HCT116 (cell line): ENCODE results near the gene HOGA1.

Source experiments
- EZH2 ChIP-seq: fragments of 200-600 bp; sonication (generic); IDR thresholded peaks from 2 replicates; pipeline ENCODE4 v1.6.1; 2017; ENCODE audit warnings: antibody characterized with exemption, mixed run types
- POLR2A ChIP-seq: IDR thresholded peaks from 2 replicates; pipeline ENCODE4 v1.7.0; 2011; ENCODE audit warnings: borderline replicate concordance; ENCODE audit not compliant: insufficient read depth, insufficient read length; ENCODE audit errors: extremely low read depth
- TF ChIP-seq, protein P1 (sequence below), 3 experiments: fragments of 200-600 bp in 1 of 3; sonication (generic) in 1 of 3; IDR thresholded peaks in 2 of 3; conservative IDR thresholded peaks in 1 of 3; 2 replicates each; pipeline ENCODE4 v1.5.1; 2012 to 2017; ENCODE audit warnings: low read depth in 2 of 3, low read length in 2 of 3, antibody characterized with exemption in 1 of 3, borderline replicate concordance in 1 of 3, control low read depth in 1 of 3, mild to moderate bottlenecking in 1 of 3, mixed read lengths in 1 of 3, mixed run types in 1 of 3, moderate library complexity in 1 of 3; ENCODE audit not compliant: insufficient read depth in 1 of 3

DNA sequence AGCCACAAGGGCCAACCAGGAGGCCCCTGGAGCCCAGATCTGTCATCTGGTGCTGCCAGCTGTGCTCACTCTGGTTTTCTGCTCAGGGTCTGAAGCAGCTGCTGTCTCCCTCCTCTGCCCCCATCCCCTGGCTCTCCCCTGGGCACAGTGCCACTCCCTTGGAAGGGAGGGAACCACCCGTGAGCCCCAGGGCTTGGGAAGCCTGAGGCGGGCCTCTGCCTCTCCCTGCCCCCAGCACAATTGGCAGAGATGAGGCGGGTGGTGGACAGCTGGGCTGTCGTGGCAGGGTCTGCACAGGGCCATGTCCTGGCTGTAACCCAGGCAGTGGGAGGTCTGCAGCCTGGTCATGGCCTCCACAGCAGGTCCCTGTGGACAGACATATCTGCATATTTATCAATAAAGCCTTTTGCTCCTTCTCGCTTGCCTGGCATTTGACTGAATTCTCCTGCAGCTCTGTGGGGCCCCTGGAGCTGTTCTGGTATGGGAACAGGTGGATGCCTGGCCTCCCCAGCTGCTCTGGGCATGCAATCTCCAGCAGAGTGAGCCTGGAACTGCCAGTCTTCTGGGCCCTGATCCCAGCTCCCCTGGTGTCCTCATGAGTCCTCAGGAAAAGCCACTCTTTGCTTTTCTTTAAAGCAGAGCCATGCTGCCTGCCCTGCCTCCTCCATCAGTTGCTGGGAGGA lies 13.3 kb upstream of the HOGA1 start:
- no peak for TF ChIP-seq POLR2A
- TF ChIP-seq, protein P1, sequence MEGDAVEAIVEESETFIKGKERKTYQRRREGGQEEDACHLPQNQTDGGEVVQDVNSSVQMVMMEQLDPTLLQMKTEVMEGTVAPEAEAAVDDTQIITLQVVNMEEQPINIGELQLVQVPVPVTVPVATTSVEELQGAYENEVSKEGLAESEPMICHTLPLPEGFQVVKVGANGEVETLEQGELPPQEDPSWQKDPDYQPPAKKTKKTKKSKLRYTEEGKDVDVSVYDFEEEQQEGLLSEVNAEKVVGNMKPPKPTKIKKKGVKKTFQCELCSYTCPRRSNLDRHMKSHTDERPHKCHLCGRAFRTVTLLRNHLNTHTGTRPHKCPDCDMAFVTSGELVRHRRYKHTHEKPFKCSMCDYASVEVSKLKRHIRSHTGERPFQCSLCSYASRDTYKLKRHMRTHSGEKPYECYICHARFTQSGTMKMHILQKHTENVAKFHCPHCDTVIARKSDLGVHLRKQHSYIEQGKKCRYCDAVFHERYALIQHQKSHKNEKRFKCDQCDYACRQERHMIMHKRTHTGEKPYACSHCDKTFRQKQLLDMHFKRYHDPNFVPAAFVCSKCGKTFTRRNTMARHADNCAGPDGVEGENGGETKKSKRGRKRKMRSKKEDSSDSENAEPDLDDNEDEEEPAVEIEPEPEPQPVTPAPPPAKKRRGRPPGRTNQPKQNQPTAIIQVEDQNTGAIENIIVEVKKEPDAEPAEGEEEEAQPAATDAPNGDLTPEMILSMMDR (IDR thresholded peaks at IDR 0.05 in 2 of 3, conservative IDR thresholded peaks at IDR 0.05 in 1 of 3; ENCODE audit: borderline replicate concordance in 1 of 3, insufficient read depth in 1 of 3, low read depth in 2 of 3, low read length in 2 of 3): no peak
- no peak for TF ChIP-seq EZH2
